Measurements from ENCODE around the gene ABCB8. TPM values are rescaled to one million over a fixed set of nuclear protein-coding genes. Genes with fewer than 3 reads are reported as not detected.

Gene ABCB8
- total and polyA plus RNA-seq, 9 of the 15 experiments (the other 6 are each of a cell fraction or from before 2014, with no cell fraction given), result 7.6 to 106 (median 36.3) TPM

DNA sequence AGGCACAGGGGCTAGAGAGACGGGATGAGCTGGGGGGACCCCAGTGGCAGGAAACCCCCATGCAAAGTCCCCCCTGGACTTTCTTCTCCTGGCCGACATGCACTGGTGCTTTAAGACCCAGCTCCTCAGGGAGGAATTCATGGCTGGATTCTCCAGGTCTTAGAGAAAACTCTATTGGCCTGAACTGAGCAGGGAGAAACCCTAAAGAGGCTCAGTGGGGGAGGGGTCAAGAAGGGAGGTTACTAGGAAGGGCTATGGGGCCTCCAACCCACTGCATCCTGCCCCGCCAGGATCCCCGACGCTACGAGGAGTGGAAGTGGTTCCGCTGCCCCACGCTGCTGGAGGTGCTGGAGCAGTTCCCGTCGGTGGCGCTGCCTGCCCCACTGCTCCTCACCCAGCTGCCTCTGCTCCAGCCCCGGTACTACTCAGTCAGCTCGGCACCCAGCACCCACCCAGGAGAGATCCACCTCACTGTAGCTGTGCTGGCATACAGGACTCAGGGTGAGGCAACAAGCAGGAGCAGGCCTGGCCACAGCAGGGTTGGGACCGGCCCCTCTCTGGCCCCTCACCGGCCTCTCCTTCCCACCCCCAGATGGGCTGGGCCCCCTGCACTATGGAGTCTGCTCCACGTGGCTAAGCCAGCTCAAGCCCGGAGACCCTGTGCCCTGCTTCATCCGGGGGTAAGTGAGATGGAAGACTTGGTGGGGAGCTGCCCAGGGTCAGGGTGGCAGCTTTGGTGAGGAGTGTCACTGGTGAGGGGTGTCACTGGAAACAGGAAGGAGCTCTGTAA is 17.7 kb upstream of the ABCB8 start:
- Histone ChIP-seq H3K4me3 (peak overlapping the region; percentile 57), H3K4me2 (ENCODE audit: insufficient read depth, low read length) (peak overlapping the region; percentile 100), H3K27me3 (ENCODE audit: control insufficient read depth in 2 of 2, insufficient read depth in 2 of 2, low read length in 2 of 2) (no peaks in the 10 kb centered on the region; a peak in 1 of 5 replicates), H2AFZ (ENCODE audit: low read depth, low read length) (peak overlapping the region; percentile 92), H4K20me1 (replicated peaks; ENCODE audit: control insufficient read depth, insufficient read depth, low read length) (no peaks in the 10 kb centered on the region), H3K27ac (ENCODE audit: extremely low read depth, low read depth, low read length) (peak overlapping the region; percentile 85), H3K4me1 (replicated peaks in 1 of 2; ENCODE audit: control insufficient read depth in 2 of 2, insufficient read depth in 2 of 2, low read length in 2 of 2) (peaks cover 42 to 78% of the 10 kb centered on the region in 2 experiments), H3K36me3 (ENCODE audit: control insufficient read depth, insufficient read depth, low read length) (peaks cover 36% of the 10 kb centered on the region; the same call in 2 of the 3 replicates), H3K9me1 (ENCODE audit: control insufficient read depth, insufficient read depth, low read length) (no peaks in the 10 kb centered on the region), H3K79me2 (ENCODE audit: control insufficient read depth, insufficient read depth, low read length) (peaks cover 45% of the 10 kb centered on the region), H3K9ac (ENCODE audit: insufficient read depth in 1 of 2, low read depth in 2 of 2, low read length in 2 of 2) (peak overlapping the region; percentile 77 to 94), H3K9me3 (replicated peaks; ENCODE audit: control insufficient read depth, insufficient read depth, low read depth, low read length) (no peaks in the 10 kb centered on the region)
- intact Hi-C loops (cut with micrococcal nuclease), result loop anchor here (10.0 kb wide), 1 partner anchor 164 kb away; no protein-coding TSS in a partner anchor
- FAIRE-seq (peak; percentile 69), DNase-seq (ENCODE audit: extremely low read depth in 1 of 4, low spot score in 3 of 4) (peak; percentile 69 to 93 (median 74)), ATAC-seq (peak; percentile 59)
- TSS peak; percentile 50 for BruUV-seq (replicated peaks)
- 1% methylated on average over 18 of the region's 18 CpGs for WGBS (ENCODE audit: insufficient coverage, low coverage, missing lambda C conversion rate)
- ChIA-PET CTCF (ENCODE audit: low intra/inter-chr PET ratio) (interaction anchor here (1.0 to 3.5 kb wide), 2 partner anchors 48 to 100 kb away, joined by 3 to 15 read pairs; no protein-coding TSS in a partner anchor), POLR2A (interaction anchor here (0.6 to 8.4 kb wide), 15 partner anchors 12 to 690 kb away, joined by 3 to 146 read pairs (median 3); partner anchors contain the start of genes ABCB8, ATG9B and FASTK)
- in situ Hi-C loops (cut with MboI), result no loop called here
- no peak for TF ChIP-seq PHTF2 (CRISPR knock-in tag; IDR thresholded peaks at IDR 0.05)
- no peak for TF ChIP-seq ZFP30 (CRISPR knock-in tag; IDR thresholded peaks at IDR 0.05; ENCODE audit: borderline replicate concordance)
- TF ChIP-seq ZNF274 (IDR thresholded peaks at IDR 0.05; ENCODE audit: borderline replicate concordance, low read depth, low read length), result no peak
- TF ChIP-seq ZNF780A (CRISPR knock-in tag; IDR thresholded peaks at IDR 0.05), result peak; percentile 47; the same call in 1 of the 2 replicates
- no peak for TF ChIP-seq ZNF511 (CRISPR knock-in tag; IDR thresholded peaks at IDR 0.05)
- TF ChIP-seq POLR2H (tag; IDR thresholded peaks at IDR 0.05; ENCODE audit: low read depth), result no peak
- no peak for TF ChIP-seq POLR2AphosphoS2 (IDR thresholded peaks at IDR 0.05; ENCODE audit: low read length)
- TF ChIP-seq BACH1 (tag; IDR thresholded peaks at IDR 0.05), result no peak
- no peak for TF ChIP-seq ZNF551 (CRISPR knock-in tag; IDR thresholded peaks at IDR 0.05)
- TF ChIP-seq RBM34 (IDR thresholded peaks at IDR 0.05; ENCODE audit: borderline replicate concordance, insufficient read depth, low read length), result no peak
- TF ChIP-seq NR2F6 (CRISPR knock-in tag; IDR thresholded peaks at IDR 0.05), result no peak
- peak; percentile 95 for TF ChIP-seq ZFP91 (CRISPR knock-in tag; IDR thresholded peaks at IDR 0.05)
- TF ChIP-seq ZBTB26 (CRISPR knock-in tag; IDR thresholded peaks at IDR 0.05), result no peak
- TF ChIP-seq ETV6 (IDR thresholded peaks at IDR 0.05; ENCODE audit: borderline replicate concordance in 1 of 2, low read depth in 2 of 2, low read length in 1 of 2), result no peak
- TF ChIP-seq ETV6 (CRISPR knock-in tag; IDR thresholded peaks at IDR 0.05; ENCODE audit: borderline replicate concordance), result no peak
- TF ChIP-seq GABPA (tag; conservative IDR thresholded peaks at IDR 0.05; ENCODE audit: low read depth), result peak; percentile 23; the same call in 1 of the 2 replicates
- no peak for TF ChIP-seq MCM3 (IDR thresholded peaks at IDR 0.05)

All from K562 (cell line).